ENCODE results near the gene MPHOSPH10.

DNA sequence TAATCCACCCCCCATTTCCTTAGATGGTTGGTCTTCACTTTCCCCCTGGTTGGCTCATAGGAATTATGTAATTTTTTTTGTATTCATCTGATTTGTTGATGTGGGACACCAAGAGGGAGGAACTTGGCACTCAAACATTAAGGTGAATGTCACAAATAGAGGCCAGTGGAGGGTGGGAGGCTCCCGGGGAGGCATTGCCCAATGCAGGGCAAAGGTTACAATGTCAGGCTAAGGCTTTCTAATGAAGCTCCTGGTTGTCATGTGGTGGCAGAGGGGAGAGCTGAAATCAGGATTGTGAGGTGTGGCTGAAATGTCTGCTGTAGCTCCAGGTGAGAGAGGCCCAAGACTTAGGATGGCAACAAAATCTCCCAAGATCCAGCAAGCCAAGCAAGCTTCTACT lies 42.7 kb downstream of the MPHOSPH10 start:
- TF ChIP-seq CTCF (IDR thresholded peaks at IDR 0.05): no peak
- no peak for TF ChIP-seq POLR2A (IDR thresholded peaks at IDR 0.05)
